Inferior parietal cortex (tissue), 1 donor: ENCODE results near the gene PIWIL4.

Experiments
- DNase-seq: peaks from one replicate; pipeline ENCODE4 v3.0.0-alpha.2; 2016; ENCODE audit errors: extremely low spot score

The PIWIL4 gene

DNA sequence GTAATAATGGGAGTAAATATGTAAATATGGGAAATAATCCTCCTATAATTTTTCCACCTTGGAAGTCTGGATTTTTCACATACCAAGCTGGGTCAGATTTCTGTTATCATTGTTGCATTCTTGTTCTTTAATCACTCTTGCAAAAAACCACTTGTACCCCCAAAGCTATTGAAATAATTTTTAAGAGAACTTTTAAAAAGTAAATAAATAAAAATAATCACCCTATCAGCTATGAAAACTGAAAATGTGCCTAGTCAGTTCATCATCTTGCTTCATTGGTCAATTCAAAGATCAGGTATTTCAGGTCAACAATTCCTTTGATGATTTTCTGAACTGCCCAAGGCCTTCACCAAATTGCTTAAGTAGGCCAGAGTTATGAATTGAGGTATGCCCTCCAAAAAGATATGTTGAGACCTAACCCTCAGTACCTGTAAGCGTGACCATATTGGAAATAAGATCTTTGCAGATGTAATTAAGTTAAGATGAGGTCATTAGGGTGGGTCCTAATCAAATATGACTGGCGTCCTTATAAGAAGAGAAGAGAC is 95.8 kb downstream of the PIWIL4 start:
- DNase-seq: no peak

DNA sequence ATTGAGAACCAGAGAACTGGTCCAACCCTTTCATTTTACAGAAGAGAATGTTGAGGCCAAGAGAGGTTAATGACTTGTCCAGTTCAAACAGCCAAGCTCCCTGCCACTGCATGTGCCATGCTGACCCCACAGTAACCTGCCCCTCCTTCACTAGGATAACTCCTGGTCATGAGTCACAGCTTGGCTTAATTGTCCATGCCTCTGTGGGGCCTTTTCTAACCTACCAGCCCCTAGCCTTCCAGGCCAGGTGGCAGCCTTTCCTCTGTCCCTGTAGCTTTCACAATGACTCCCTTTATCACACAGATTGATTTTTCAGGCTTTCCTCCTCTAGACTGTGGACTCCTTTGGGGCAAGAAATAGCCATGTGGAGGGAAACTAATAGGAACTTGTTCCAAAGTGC is 97.2 kb downstream of the PIWIL4 start:
- DNase-seq: no peak

DNA sequence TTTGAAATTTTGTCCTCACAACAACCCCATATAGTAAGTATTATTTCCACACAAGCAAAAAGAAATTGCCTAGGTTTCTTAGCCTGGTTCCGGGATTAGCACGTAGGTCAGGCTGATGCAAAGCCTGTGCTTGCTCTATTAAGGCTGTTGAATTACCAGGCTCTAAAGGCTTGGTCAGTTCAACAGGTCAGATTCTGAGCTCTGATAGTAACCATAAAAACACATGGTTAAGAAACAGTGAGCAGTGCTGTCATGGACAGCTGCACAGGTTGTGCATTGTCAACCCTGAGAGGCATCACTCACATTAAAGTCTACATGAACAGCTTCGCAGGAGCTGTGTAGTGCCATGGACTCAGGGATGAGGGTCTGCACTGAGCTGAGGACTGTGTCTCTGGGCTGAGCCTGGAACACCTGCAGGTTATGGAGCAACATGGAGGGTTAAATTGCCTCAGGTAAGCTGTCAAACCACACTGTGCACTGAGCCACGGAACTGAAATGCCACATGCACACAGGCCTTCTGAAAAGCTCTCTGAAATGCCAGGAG is 98.0 kb downstream of the PIWIL4 start:
- DNase-seq: no peak

DNA sequence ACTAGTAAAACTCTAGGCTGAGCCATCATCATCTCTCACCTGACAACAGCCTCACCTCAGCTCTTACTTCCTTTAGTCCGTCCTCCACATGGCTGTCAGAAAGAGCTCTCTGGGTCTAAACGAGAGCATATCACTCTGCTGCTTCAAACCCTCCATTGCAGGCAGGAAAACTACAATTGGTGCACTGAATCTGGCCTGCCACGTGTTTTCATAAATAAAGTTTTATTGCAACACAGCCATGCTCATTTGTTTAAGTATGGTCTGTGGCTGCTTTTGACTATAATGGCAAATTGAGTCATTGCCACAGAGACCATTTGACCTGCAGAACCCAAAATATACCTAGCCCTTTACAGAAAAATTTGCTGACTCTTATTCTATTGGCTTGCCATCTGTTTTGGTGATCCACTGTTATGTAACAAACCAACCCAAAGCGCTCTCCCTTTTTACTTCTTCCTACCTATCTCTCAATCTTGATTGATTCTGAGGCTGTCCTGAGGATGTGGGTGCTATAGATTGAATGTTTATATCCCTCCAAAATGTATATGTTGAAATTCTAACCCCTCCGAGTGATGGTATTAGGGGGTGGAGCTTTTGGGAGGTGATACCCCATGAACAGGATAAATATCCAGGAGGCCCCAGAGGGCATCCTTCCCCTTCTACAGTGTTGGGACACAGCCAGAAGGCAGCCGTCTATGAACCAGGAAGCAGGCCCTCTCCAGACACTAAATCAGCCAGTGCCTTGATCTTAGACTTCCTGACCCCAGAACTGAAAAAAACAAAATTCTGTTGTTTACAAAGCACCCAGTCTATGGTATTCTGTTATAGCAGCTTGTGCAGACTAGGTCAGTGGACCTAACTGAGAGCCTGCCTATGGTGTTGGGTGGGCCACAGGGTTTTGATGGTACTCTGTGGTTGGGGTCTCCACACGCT is 99.9 kb downstream of the PIWIL4 start:
- no peak for DNase-seq

DNA sequence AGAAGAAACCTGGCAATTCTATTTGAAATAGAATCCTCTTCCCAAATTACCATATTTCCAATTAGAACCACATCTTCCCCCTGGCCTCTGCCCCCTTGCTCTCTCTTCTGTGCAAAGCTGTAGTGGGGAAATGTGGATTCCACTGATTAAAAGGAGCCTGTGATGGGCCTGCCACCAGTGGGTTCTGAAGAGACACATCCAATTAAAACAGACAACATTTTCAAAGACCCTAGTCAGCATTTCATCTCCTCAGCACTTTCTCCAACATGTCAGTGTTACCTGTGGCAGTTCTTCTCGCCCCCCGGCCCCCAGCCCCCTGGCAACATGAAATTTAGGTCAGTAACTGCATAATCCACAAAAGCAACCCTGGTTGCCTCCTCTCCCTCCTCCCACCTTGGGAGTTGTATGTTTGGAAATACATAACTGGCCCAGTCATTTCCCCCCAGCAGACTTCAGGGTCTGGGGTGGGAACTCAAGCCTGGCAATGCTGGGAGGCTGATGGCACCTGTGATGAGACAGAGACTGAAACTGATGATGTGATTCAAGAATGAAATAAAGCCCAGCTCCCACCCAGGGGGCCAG is 101.1 kb downstream of the PIWIL4 start:
- no peak for DNase-seq

DNA sequence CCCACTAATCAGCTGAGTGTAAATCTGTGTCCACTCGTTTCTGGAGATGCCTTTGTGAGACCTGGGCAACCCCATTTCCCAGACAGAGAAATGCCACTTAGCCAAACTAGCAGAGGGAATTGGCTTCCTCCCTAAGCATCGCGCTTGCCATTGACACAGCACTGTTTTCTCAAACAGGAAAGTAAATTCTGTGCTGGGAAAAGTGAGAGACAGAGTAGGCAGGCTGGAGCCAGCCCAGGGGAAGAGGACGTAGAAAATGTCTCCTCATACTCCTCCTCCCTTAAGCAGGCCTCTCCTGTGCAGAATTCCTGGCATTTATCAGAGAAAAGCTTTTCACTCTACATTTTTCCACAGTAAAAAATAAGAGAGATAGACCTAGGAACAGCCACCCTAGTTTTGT is 101.9 kb downstream of the PIWIL4 start:
- no peak for DNase-seq
